ENCODE data around the gene BMP8B. TPM values are rescaled to one million over a fixed set of nuclear protein-coding genes. Genes with fewer than 3 reads are reported as not detected.
A peak's percentile ranks its signal among the peaks of the same experiment; 100 is the strongest.
"Not testable (repeated sequence)": the region's sequence is repeated elsewhere in the genome, so short reads cannot be mapped to it uniquely, and the experiment has no call there.

BMP8B gene
- total RNA-seq, 4 donors from 2014 or later, result 0.18 to 0.83 (median 0.55) TPM

DNA sequence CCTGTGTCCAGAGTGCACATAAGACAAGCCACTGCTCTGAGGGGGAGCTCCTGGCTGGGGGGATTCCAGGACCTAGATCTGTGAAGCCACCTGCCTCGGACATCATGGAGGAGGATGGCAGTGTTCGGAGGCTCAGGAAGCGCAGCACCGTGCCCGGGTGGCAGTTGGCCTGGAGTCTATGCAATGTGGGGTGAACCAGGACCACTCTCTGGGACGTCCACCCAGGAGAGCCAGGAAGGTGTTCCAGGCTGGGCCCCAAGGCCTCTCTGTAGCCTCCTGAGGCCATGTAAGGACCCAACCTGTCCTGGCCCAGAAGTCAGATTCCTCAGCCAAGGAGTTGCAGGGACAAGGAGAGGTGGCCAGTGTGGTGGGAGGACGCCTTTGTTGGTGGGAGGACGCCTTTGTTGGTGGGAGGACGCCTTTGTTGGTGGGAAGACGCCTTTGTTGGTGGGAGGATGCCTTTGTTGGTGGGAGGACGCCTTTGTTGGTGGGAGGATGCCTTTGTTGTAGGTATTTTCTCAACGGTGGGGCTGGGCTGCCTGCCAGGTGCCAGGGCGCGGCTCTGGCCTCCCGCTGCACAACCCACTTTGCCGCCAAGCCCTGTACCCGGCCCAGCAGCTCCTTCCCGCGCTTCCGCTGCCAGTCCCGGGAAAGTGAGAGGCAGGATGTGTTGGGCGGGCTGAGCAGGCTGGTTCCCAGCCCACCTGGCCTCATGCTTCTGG, 30.6 kb upstream of the BMP8B start:
- Histone ChIP-seq H3K9me3 (no peaks in the 10 kb centered on the region), H3K36me3 (no peaks in the 10 kb centered on the region), H3K27me3 (peaks cover 0 to 4% (median 0%) of the 10 kb centered on the region in 4 donors), H3K4me1 (peaks cover 22 to 41% (median 23%) of the 10 kb centered on the region in 3 donors), H3K4me3 (no peak overlapping the region), H3K27ac (peak overlapping the region; percentile 74 to 90 (median 80))
- TF ChIP-seq, protein P1, sequence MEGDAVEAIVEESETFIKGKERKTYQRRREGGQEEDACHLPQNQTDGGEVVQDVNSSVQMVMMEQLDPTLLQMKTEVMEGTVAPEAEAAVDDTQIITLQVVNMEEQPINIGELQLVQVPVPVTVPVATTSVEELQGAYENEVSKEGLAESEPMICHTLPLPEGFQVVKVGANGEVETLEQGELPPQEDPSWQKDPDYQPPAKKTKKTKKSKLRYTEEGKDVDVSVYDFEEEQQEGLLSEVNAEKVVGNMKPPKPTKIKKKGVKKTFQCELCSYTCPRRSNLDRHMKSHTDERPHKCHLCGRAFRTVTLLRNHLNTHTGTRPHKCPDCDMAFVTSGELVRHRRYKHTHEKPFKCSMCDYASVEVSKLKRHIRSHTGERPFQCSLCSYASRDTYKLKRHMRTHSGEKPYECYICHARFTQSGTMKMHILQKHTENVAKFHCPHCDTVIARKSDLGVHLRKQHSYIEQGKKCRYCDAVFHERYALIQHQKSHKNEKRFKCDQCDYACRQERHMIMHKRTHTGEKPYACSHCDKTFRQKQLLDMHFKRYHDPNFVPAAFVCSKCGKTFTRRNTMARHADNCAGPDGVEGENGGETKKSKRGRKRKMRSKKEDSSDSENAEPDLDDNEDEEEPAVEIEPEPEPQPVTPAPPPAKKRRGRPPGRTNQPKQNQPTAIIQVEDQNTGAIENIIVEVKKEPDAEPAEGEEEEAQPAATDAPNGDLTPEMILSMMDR (IDR thresholded peaks at IDR 0.05), result no peak
- TF ChIP-seq POLR2A (IDR thresholded peaks at IDR 0.05), result no peak
- 74% methylated on average over 19 of the region's 22 CpGs; no CpG with 5 or more reads in 1 of the 2 donors for WGBS, 2 donors
- intact Hi-C loops (cut with DNase I), result loop anchor here (5.0 kb wide), 1 partner anchor 153 kb away; no protein-coding TSS in a partner anchor
- DNase-seq, result no peak

DNA sequence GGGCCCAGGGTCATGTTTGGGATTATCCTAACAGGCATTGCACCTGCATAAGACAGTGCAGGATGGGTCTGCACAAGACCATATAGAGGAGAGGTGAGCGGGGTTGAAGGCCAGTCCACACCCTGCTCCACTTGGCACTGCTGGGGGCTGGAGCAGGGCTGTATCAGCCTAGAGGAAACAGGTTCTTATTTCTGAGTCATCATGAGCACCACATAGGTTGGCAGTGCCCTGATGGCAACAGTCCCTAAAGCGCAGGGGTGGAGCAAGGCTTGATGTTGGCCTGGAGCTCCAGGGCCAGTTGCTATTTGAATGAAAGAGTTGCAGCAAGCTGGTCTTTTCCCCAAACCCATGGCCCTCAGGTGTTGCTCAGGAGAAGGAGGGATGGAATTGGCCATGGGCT, 29.8 kb upstream of the BMP8B start:
- Histone ChIP-seq H3K36me3 (no peaks in the 10 kb centered on the region), H3K9me3 (no peaks in the 10 kb centered on the region), H3K4me3 (no peak overlapping the region), H3K4me1 (peaks cover 22 to 41% (median 23%) of the 10 kb centered on the region in 3 donors), H3K27me3 (peaks cover 0 to 4% (median 0%) of the 10 kb centered on the region in 4 donors), H3K27ac (peak overlapping the region; percentile 74 to 90 (median 80))
- intact Hi-C loops (cut with DNase I), result loop anchor here (5.0 kb wide), 1 partner anchor 154 kb away; no protein-coding TSS in a partner anchor
- WGBS, 2 donors, result 20 to 40% methylated on average over 1 to 2 of the region's 2 CpGs
- DNase-seq, result no peak
- TF ChIP-seq, protein P1 (IDR thresholded peaks at IDR 0.05), result no peak
- no peak for TF ChIP-seq POLR2A (IDR thresholded peaks at IDR 0.05)

DNA sequence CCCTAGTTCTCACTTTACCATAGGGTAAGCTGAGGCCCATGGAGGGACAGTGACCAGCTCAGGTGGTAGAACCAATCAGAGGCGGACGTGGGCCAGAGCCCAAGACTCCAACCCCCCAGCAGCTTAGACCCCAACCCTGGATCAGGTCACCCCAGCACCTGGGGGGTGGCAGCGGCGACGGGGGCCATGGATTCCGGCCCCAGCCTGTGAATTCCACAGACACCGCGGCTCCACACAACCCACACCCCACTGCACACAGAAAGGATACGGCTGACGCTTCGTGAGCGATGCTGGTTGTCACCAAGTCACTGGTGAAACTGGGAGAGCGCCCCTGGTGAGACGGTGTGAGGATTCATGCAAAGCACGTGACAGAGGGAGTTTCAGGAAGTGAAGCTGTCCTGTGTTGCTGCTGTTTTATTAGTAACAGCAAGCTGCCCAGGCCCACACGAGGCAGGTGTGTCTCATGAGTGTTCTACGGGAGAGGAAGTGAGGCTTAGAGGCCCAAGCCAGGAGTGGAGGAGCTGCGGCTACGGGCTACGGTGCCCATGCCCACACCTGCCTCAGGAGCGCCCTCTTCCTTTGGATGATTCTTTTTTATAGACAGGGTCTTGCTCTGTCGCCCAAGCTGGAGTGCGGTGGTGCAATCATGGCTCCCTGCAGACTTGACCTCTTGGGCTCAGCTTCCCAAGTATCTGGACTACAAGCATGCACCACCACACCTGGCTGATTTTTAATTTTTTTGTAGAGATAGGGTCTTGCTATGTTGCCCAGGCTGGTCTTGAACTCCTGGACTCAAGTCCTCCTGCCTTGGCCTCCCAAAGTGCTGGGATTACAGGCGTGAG, 28.6 kb upstream of the BMP8B start:
- 55 to 62% methylated on average over 6 to 10 of the region's 24 CpGs for WGBS, 2 donors
- Histone ChIP-seq H3K27ac (peak overlapping the region; percentile 74 to 90 (median 80)), H3K4me3 (peak overlapping the region in 2 of 4 donors; percentile 12 to 32), H3K4me1 (peaks cover 22 to 41% (median 23%) of the 10 kb centered on the region in 3 donors)
- not testable (repeated sequence) for H3K36me3 ChIP-seq, H3K9me3 ChIP-seq, H3K27me3 ChIP-seq
- intact Hi-C loops (cut with DNase I), result loop anchor here (2.0 to 5.0 kb wide), 2 partner anchors 85 to 155 kb away; no protein-coding TSS in a partner anchor
- TF ChIP-seq, protein P1 (IDR thresholded peaks at IDR 0.05), result peak in 5 of 6 experiments; percentile 2 to 51 (median 32)
- DNase-seq, result peak; percentile 67

DNA sequence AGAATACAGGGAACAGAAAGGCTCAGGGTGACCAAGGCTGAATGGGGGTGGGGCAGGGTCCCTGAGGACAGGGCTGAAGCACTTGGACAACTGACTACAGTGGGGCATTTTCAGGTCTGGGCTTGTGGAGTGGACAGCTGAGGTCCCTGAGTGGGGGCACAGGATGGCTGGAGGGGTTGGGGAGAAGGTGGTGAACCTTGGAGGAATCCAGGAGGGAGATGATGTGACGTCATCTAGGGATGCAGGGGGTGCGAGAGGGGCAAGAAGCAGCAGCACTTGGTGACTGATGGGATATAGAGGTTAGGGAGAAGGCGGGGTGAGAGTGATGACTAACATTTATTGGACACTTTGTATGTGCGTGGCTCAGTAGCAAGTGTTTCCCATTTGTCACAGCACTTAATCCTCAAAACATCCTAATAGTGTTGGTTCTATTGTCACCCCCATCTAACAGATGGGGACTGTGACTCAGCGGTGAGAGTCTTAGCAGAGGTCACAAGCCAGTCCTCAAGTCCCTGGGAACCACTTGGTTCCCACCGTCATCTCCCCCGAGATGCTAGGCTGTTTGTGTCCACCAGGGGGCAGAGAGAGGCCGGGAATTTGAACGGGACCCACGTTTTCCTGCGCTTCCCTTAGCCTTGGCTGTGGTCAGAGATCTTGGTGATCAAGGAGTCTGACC, 27.9 kb upstream of the BMP8B start:
- no peaks in the 10 kb centered on the region for H3K36me3 ChIP-seq
- H3K27me3 ChIP-seq, result peaks cover 0 to 4% (median 0%) of the 10 kb centered on the region in 4 donors
- 5 to 14% methylated on average over 7 to 11 of the region's 11 CpGs for WGBS, 2 donors
- intact Hi-C loops (cut with DNase I), result loop anchor here (2.0 to 5.0 kb wide), 2 partner anchors 86 to 156 kb away; no protein-coding TSS in a partner anchor
- H3K9me3 ChIP-seq, result no peaks in the 10 kb centered on the region
- TF ChIP-seq, protein P1 (IDR thresholded peaks at IDR 0.05), result peak; percentile 72 to 99 (median 97)
- TF ChIP-seq POLR2A (IDR thresholded peaks at IDR 0.05), result no peak
- peaks cover 22 to 41% (median 23%) of the 10 kb centered on the region in 3 donors for H3K4me1 ChIP-seq
- peak overlapping the region; percentile 74 to 90 (median 80) for H3K27ac ChIP-seq
- DNase-seq, result peak; percentile 33
- peak overlapping the region in 2 of 4 donors; percentile 12 to 32 for H3K4me3 ChIP-seq
